Measurements from ENCODE around the gene SAV1.
"Not testable (repeated sequence)": the region's sequence is repeated elsewhere in the genome, so short reads cannot be mapped to it uniquely, and the experiment has no call there.

Gene SAV1

DNA sequence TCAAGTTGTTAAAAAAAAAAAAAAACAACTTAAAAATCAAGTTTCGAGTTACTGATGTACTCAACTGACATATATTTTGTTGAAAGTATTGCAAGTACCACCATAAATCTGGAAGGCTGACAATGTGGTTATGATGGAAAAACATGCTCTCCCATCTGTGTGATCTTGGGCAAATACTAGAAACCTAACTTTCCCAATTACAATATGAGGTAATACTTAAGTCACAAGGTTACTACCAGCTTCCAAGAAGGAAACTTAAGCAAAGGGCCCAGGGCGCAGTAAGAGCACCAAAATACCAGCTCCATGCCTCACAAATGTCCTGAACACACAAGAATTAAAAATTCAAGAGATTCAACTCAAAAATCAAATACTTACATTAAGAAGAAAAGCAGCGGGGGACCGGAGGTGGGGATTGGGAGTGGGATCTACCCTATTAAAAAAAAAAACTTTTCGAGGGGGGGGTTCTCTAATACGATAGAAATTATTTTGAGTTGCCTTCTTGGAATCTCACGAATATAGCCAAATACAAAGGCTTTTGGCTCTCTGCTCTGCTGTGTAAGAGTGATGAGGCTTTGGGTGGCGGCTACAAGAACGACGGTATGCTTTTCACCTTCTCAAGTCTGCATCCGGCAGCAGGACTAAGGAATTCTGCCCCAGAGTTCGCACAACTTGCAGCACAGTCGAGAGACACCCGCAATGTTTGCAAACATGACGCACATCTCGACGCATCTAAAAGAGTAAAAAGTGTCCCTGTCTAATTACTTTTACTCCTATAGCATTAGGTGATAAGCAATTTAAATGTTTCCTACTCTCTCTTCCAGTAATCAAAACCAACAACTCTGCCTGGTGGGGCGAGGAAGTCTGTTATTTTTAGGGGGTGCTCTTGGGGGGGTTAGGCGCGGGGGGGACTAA, 1.1 kb downstream of the SAV1 start:
- Histone ChIP-seq H3K9me3 (ENCODE audit: low read length) (no peaks in the 10 kb centered on the region), H2AFZ (ENCODE audit: low read length) (no peak overlapping the region), H4K20me1 (ENCODE audit: insufficient read depth, low read length) (no peaks in the 10 kb centered on the region), H3K36me3 (ENCODE audit: insufficient read depth, low read length) (peaks cover 7% of the 10 kb centered on the region), H3K9ac (ENCODE audit: low read length) (peak overlapping the region; percentile 51), H3K27ac (ENCODE audit: low read depth, low read length, poor library complexity, severe bottlenecking) (peak overlapping the region; percentile 59), H3K4me1 (ENCODE audit: insufficient read depth, low read length, severe bottlenecking) (peaks cover 38% of the 10 kb centered on the region), H3K9me2 (ENCODE audit: low read depth, low read length) (no peaks in the 10 kb centered on the region), H3F3A (ENCODE audit: insufficient read depth, low read length) (no peaks in the 10 kb centered on the region), H3K27me3 (ENCODE audit: insufficient read depth, low read length) (no peaks in the 10 kb centered on the region), H3K4me2 (ENCODE audit: low read length) (peak overlapping the region; percentile 82), H3K79me2 (ENCODE audit: insufficient read depth, low read length) (peaks cover 17% of the 10 kb centered on the region), H3K4me3 (ENCODE audit: low read depth, low read length, poor library complexity, severe bottlenecking) (peak overlapping the region; percentile 67)
- TF ChIP-seq, protein P1, sequence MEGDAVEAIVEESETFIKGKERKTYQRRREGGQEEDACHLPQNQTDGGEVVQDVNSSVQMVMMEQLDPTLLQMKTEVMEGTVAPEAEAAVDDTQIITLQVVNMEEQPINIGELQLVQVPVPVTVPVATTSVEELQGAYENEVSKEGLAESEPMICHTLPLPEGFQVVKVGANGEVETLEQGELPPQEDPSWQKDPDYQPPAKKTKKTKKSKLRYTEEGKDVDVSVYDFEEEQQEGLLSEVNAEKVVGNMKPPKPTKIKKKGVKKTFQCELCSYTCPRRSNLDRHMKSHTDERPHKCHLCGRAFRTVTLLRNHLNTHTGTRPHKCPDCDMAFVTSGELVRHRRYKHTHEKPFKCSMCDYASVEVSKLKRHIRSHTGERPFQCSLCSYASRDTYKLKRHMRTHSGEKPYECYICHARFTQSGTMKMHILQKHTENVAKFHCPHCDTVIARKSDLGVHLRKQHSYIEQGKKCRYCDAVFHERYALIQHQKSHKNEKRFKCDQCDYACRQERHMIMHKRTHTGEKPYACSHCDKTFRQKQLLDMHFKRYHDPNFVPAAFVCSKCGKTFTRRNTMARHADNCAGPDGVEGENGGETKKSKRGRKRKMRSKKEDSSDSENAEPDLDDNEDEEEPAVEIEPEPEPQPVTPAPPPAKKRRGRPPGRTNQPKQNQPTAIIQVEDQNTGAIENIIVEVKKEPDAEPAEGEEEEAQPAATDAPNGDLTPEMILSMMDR (IDR thresholded peaks at IDR 0.05; ENCODE audit: low read length): no peak
- no peak for TF ChIP-seq EZH2 (IDR thresholded peaks at IDR 0.05; ENCODE audit: borderline replicate concordance, low read length)

DNA sequence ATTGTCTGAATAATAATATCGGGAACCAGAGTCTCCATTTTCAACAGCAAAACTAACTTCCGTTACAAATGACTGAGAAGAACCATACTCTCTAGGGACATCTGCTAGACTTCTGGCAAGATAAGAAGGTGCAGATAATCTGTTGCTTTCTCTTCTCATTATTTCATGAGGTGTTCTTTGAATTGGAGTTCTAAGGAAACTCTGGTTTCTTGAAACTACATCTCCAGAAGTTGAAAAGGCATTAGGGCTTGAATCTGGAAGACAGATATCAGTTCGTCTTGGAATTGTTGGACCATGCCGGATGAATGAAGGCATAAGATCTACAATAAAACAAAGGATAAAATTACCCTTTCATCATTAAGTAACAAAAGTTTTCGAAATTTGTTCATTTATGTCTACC, 2.8 kb downstream of the SAV1 start:
- Histone ChIP-seq H3K79me2 (ENCODE audit: insufficient read depth, low read length) (peaks cover 17% of the 10 kb centered on the region), H3K27ac (ENCODE audit: low read depth, low read length, poor library complexity, severe bottlenecking) (peak overlapping the region; percentile 3), H3K4me2 (ENCODE audit: low read length) (peak overlapping the region; percentile 82), H3K36me3 (ENCODE audit: insufficient read depth, low read length) (peaks cover 23% of the 10 kb centered on the region), H3K4me1 (ENCODE audit: insufficient read depth, low read length, severe bottlenecking) (peaks cover 38% of the 10 kb centered on the region), H3K4me3 (ENCODE audit: low read depth, low read length, poor library complexity, severe bottlenecking) (peak overlapping the region; percentile 67)
- not testable (repeated sequence) for H2AFZ ChIP-seq (ENCODE audit: low read length); H3F3A ChIP-seq (ENCODE audit: insufficient read depth, low read length); H4K20me1 ChIP-seq (ENCODE audit: insufficient read depth, low read length); H3K9me2 ChIP-seq (ENCODE audit: low read depth, low read length); H3K27me3 ChIP-seq (ENCODE audit: insufficient read depth, low read length); H3K9me3 ChIP-seq (ENCODE audit: low read length); H3K9ac ChIP-seq (ENCODE audit: low read length)

DNA sequence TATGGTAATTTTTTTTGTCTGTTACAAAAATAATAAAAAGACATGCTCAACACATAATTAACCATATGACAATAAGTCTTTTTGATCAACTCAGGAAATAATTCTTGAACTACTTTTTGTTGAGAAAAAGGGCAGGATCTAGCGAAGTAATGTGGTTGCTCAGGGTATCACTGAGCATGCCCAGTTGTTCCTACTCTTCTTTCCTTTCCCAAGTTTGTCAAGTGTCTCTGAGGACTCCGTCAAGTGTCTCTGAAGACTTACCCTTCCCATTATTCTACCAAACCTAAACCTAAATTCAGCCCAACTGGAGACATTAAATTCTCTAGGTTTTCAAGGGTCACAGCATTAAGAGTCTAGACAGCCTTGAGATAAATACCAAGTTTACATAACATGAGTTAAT, 3.5 kb downstream of the SAV1 start:
- peak overlapping the region; percentile 29 for H3K27ac ChIP-seq (ENCODE audit: low read depth, low read length, poor library complexity, severe bottlenecking)
- H3K36me3 ChIP-seq (ENCODE audit: insufficient read depth, low read length): peaks cover 27% of the 10 kb centered on the region
- H2AFZ ChIP-seq (ENCODE audit: low read length); H4K20me1 ChIP-seq (ENCODE audit: insufficient read depth, low read length); H3K9me2 ChIP-seq (ENCODE audit: low read depth, low read length); H3K4me2 ChIP-seq (ENCODE audit: low read length); H3F3A ChIP-seq (ENCODE audit: insufficient read depth, low read length); H3K9ac ChIP-seq (ENCODE audit: low read length); H3K4me3 ChIP-seq (ENCODE audit: low read depth, low read length, poor library complexity, severe bottlenecking); H3K27me3 ChIP-seq (ENCODE audit: insufficient read depth, low read length); H3K9me3 ChIP-seq (ENCODE audit: low read length): not testable (repeated sequence)
- peaks cover 17% of the 10 kb centered on the region for H3K79me2 ChIP-seq (ENCODE audit: insufficient read depth, low read length)
- H3K4me1 ChIP-seq (ENCODE audit: insufficient read depth, low read length, severe bottlenecking): peaks cover 37% of the 10 kb centered on the region

DNA sequence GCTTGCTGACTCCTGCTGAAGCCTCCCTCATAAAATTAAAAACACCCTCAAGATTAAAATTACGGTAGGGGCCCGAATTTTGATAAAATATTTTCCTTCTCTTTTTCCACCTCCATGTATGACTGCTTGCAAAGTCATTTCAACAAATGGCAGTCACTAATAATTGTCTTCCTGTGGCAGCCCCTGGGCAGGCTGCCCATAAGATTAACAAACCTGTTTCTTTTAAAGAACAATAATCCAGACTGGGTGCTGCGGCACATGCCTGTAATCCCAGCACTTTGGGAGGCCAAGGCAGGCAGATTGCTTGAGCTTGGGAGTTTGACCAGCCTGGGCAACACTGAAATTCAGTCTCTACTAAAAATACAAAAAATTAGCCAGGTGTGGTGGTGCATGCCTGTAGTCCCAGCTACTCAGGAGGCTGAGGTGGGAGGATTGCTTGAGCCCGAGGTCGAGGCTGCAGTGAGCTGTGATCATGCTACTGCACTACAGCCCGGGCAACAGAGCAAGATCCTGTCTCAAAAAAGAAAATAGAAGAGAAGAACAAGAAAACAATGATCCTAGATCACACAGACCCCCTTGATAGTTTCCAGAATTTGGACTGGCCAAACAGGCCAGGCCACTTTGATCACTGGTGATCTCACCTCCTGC, 8.7 kb downstream of the SAV1 start:
- Histone ChIP-seq H3K79me2 (ENCODE audit: insufficient read depth, low read length) (no peaks in the 10 kb centered on the region), H3K9me3 (ENCODE audit: low read length) (no peaks in the 10 kb centered on the region), H3K27me3 (ENCODE audit: insufficient read depth, low read length) (no peaks in the 10 kb centered on the region), H3K36me3 (ENCODE audit: insufficient read depth, low read length) (peaks cover 24% of the 10 kb centered on the region), H2AFZ (ENCODE audit: low read length) (no peak overlapping the region), H3K4me2 (ENCODE audit: low read length) (no peak overlapping the region), H4K20me1 (ENCODE audit: insufficient read depth, low read length) (no peaks in the 10 kb centered on the region), H3K4me3 (ENCODE audit: low read depth, low read length, poor library complexity, severe bottlenecking) (no peak overlapping the region), H3K4me1 (ENCODE audit: insufficient read depth, low read length, severe bottlenecking) (peaks cover 20% of the 10 kb centered on the region), H3K27ac (ENCODE audit: low read depth, low read length, poor library complexity, severe bottlenecking) (no peak overlapping the region), H3K9ac (ENCODE audit: low read length) (no peak overlapping the region), H3K9me2 (ENCODE audit: low read depth, low read length) (no peaks in the 10 kb centered on the region), H3F3A (ENCODE audit: insufficient read depth, low read length) (no peaks in the 10 kb centered on the region)
- TF ChIP-seq EZH2 (IDR thresholded peaks at IDR 0.05; ENCODE audit: borderline replicate concordance, low read length): no peak
- TF ChIP-seq, protein P1 (IDR thresholded peaks at IDR 0.05; ENCODE audit: low read length): no peak
